Measurements from ENCODE around the gene ATP5ME. TPM values are rescaled to one million over a fixed set of nuclear protein-coding genes. Genes with fewer than 3 reads are reported as not detected.
"Not testable (repeated sequence)": the region's sequence is repeated elsewhere in the genome, so short reads cannot be mapped to it uniquely, and the experiment has no call there.

The ATP5ME gene
- total RNA-seq, 2 experiments from 2014 or later: 254 to 257 TPM

DNA sequence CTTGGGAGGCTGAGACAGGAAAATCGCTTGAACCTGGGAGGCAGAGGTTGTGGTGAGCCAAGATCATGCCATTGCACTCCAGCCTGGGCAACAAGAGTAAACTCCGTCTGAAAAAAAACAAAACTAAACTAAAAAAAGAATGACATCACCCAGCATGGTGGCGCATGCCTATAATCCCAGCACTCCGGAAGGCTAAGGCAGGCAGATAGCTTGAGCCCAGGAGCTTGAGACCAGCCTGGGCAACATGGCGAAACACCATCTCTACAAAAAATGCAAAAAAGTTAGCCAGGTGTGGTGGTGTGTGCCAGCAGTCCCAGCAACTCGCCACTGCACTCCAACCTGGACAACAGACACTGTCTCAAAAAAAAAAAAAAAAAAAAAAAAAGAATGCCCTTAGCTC lies 31.7 kb downstream of the ATP5ME start:
- H3K27me3 Mint-ChIP-seq (ENCODE audit: low read depth); H3K36me3 Mint-ChIP-seq (ENCODE audit: low read depth); intact Hi-C loops (cut with micrococcal nuclease); H3K4me3 Mint-ChIP-seq; H3K27ac Mint-ChIP-seq; H3K9me3 Mint-ChIP-seq; H3K4me1 Mint-ChIP-seq (ENCODE audit: low read depth); DNase-seq: not testable (repeated sequence)
- CTCF ChIA-PET: interaction anchor here (0.7 kb wide), 1 partner anchor 239 kb away, joined by 4 read pairs; no protein-coding TSS in a partner anchor

DNA sequence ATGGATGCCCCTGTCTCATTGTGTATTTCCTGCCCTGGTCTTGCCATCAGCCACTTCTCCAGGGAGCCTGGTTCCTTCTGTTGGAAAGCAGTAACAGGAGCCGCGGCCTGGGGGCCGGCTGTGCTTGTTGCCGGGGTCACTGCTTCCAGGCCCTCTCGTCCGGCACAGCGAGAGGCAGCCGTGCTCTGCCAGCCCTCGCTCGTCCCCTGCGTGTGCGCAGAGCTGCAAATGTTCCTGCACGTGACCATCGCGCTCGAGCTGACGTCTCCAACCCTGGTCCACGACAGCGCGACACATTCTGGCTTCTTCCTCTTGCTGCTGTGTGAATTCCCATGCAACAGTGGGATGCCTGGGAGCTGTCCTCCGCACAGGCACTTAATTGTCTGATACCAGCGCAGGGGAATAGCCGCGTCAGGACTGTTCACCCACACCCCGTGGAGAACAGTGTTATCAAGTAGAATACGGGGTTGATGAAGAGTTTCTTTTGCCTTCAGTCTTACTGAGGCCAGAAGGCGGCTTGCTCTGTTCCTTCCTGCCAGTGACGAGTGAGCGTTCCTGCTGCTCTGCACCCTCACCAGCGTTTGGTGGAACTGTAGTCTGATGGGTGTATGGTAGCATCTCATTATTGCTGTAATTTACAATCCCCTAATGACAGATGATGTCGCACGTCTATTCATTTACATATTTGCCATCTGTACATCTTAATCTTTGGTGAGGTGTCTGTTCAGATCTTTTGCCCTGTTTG lies 36.4 kb downstream of the ATP5ME start:
- CTCF ChIA-PET: no interaction called here
- peaks cover 5% of the 10 kb centered on the region for H3K27me3 Mint-ChIP-seq (ENCODE audit: low read depth)
- DNase-seq: no peak
- intact Hi-C loops (cut with micrococcal nuclease): no loop called here
- H3K4me1 Mint-ChIP-seq (ENCODE audit: low read depth): no peaks in the 10 kb centered on the region
- peaks cover 2% of the 10 kb centered on the region for H3K9me3 Mint-ChIP-seq
- no peak overlapping the region for H3K4me3 Mint-ChIP-seq
- H3K36me3 Mint-ChIP-seq (ENCODE audit: low read depth): no peaks in the 10 kb centered on the region
- no peak overlapping the region for H3K27ac Mint-ChIP-seq

DNA sequence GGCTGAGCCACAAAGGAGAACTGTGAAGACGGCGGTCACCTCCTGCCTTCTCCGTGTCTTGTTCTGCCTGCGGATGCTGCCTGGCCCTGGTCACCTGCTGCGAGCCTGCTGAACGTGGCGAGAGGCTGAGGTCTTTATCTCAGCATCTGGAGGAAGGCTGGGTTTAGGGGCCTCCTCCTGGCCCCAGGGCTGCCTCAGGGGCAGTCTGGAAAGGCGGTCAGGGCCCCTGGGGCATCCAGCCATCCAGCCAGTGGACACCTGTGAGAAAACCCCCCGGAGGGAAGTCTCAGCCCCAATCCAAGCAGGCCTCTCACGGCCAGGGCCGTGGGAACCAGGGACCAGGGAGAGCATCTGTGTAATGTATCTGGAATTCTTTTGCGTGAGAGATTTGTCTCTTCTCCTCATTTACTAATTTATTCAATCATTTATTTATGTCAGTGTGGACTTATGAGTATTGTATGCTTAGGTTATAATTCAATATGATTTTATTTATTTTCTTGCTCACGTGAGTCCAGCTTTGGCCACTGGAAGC lies 37.4 kb downstream of the ATP5ME start:
- no peak for DNase-seq
- peaks cover 5% of the 10 kb centered on the region for H3K9me3 Mint-ChIP-seq
- no peak overlapping the region for H3K27ac Mint-ChIP-seq
- peaks cover 5% of the 10 kb centered on the region for H3K27me3 Mint-ChIP-seq (ENCODE audit: low read depth)
- intact Hi-C loops (cut with micrococcal nuclease): no loop called here
- CTCF ChIA-PET: no interaction called here
- no peaks in the 10 kb centered on the region for H3K36me3 Mint-ChIP-seq (ENCODE audit: low read depth)
- H3K4me3 Mint-ChIP-seq: no peak overlapping the region
- no peaks in the 10 kb centered on the region for H3K4me1 Mint-ChIP-seq (ENCODE audit: low read depth)

DNA sequence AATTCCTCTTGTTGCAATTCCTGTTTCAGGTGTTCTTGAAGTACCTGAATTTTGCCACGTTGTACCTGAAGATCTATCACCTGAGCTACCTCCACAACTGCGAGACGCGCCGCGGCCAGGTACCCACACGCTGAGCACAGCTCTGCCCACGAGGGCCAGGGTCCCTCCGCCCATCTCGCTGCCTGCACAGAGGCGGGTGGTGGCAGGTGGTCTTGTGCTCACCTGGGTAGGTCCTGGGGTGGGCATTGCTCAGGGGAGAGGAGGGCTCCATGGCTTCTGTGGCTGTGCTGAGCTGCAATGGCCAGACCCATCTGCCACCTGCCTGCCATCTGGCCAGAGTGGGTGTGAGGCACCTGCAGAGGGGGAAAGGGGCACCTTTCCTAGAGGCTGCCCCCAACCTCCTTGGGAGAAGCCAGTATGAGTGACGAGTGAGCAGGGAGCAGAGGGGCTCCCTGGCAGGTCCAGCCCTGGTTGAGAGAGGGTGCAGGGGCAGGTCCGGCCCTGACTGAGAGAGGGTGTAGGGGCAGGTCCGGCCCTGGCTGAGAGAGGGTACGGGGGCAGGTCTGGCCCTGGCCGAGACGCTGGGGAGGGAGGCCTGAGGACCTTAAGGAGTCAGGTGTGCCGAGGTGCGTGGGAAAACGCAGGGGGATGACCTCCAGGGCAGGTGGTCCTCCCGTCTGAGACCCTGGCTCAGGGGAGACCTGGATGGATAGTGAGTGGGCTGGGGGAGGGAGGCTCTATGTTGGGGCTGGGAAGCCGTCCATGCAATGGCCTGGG lies 38.0 kb downstream of the ATP5ME start:
- peaks cover 5% of the 10 kb centered on the region for H3K9me3 Mint-ChIP-seq
- H3K4me3 Mint-ChIP-seq: no peak overlapping the region
- no peak for DNase-seq
- CTCF ChIA-PET: no interaction called here
- peaks cover 5% of the 10 kb centered on the region for H3K27me3 Mint-ChIP-seq (ENCODE audit: low read depth)
- H3K4me1 Mint-ChIP-seq (ENCODE audit: low read depth): no peaks in the 10 kb centered on the region
- H3K36me3 Mint-ChIP-seq (ENCODE audit: low read depth): no peaks in the 10 kb centered on the region
- intact Hi-C loops (cut with micrococcal nuclease): no loop called here
- no peak overlapping the region for H3K27ac Mint-ChIP-seq

DNA sequence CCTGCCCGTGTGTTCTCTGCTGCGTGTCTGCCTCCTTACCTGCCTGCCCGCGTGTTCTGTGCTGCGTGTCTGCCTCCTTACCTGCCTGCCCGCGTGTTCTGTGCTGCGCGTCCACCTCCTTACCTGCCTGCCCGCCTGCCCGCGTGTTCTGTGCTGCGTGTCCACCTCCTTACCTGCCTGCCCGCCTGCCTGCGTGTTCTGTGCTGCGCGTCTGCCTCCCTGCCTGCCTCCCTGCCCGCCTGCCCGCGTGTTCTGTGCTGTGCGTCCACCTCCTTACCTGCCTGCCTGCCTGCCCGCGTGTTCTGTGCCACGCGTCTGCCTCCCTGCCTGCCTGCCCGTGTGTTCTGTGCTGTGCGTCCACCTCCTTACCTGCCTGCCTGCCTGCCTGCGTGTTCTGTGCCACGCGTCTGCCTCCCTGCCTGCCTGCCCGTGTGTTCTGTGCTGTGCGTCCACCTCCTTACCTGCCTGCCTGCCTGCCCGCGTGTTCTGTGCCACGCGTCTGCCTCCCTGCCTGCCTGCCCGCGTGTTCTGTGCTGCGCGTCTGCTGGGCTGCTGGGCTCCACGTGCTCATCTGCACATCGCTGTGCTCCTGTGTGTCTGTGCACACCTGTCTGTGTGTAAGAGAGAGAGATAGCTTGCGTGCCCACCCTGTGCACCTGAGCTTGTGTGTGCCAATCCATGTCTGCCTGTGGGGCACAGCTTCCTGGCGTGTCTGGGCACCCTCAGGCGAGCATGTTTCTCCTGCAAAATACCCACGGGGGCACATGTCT lies 38.8 kb downstream of the ATP5ME start:
- CTCF ChIA-PET; DNase-seq; H3K9me3 Mint-ChIP-seq; H3K27ac Mint-ChIP-seq; intact Hi-C loops (cut with micrococcal nuclease); H3K27me3 Mint-ChIP-seq (ENCODE audit: low read depth); H3K36me3 Mint-ChIP-seq (ENCODE audit: low read depth); H3K4me3 Mint-ChIP-seq; H3K4me1 Mint-ChIP-seq (ENCODE audit: low read depth): not testable (repeated sequence)

DNA sequence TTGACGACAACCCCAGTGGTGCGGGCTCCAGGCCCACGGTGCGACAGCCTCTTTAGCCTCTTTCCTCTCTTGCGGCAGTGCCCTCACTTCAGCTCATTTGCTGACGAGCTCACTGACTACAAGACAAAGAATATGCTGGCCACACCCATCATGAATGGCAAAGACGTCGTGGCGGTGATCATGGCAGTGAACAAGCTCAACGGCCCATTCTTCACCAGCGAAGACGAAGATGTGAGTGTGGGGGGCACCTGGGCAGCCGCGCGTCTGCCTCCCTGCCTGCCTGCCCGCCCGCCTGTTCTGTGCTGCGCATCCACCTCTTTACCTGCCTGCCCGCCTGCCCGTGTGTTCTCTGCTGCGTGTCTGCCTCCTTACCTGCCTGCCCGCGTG lies 39.5 kb downstream of the ATP5ME start:
- CTCF ChIA-PET: no interaction called here
- intact Hi-C loops (cut with micrococcal nuclease): no loop called here
- H3K4me3 Mint-ChIP-seq: no peak overlapping the region

DNA sequence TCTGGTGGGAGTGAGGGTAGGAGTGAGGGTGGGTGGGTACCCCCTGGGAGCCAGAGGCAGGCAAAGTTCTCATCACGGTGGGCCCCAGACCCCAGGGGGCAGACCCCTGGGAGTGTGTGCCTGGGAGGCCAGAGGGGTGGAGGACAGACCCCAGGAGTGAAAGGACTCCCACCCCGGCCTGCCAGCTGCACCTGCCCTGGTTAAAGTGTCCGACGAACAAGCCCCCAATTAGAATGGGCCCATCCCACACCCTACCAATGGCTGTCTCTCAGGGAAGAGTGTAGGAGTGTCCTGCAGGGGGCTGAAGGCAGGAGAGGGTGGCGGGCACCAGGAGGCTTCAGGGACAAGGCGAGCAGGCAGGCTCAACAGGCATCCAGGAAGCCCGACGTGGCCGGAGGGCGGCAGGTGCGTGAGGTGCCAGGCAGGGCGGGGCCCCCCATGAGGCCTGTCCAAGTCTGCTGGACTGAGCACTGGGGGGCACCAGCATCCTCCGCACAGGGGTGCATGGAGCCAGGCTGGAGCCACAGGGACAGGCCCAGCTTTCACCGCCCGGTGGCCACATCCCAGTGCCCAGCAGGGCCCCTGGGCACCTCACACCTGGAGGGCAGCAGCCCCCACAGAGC lies 40.0 kb downstream of the ATP5ME start:
- Mint-ChIP-seq H3K27me3 (ENCODE audit: low read depth) (peaks cover 2% of the 10 kb centered on the region), H3K27ac (no peak overlapping the region), H3K36me3 (ENCODE audit: low read depth) (no peaks in the 10 kb centered on the region), H3K4me3 (no peak overlapping the region), H3K4me1 (ENCODE audit: low read depth) (no peaks in the 10 kb centered on the region), H3K9me3 (peaks cover 5% of the 10 kb centered on the region)
- CTCF ChIA-PET: no interaction called here
- no peak for DNase-seq
- intact Hi-C loops (cut with micrococcal nuclease): no loop called here

More for the DNA sequence above, 39.5 kb downstream of the ATP5ME start:
- no peak for DNase-seq
- Mint-ChIP-seq H3K36me3 (ENCODE audit: low read depth) (no peaks in the 10 kb centered on the region), H3K27ac (no peak overlapping the region), H3K27me3 (ENCODE audit: low read depth) (peaks cover 5% of the 10 kb centered on the region), H3K4me1 (ENCODE audit: low read depth) (no peaks in the 10 kb centered on the region), H3K9me3 (peaks cover 5% of the 10 kb centered on the region)

DNA sequence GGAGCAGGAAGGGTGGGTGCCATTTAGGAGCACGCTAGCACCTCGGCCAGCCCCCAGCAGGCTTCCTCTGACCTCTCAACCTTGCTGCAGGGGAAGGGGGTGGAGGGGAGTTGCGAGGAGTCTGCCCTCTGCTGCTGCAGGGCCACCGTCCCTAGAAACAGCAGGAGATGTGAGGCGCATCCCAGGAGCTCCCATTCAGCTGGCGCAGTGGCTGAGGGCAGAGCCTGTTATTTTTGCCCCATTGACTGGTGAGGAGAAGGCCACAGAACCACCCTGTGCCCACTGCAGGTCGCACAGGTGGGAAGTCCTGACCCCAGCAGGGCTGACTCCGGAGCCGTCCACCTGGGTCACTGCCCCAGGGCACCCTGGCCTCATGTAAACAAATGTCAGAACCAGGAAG lies 40.7 kb downstream of the ATP5ME start:
- CTCF ChIA-PET: no interaction called here
- Mint-ChIP-seq H3K9me3 (peaks cover 5% of the 10 kb centered on the region), H3K27ac (no peak overlapping the region), H3K36me3 (ENCODE audit: low read depth) (no peaks in the 10 kb centered on the region), H3K4me3 (no peak overlapping the region), H3K4me1 (ENCODE audit: low read depth) (no peaks in the 10 kb centered on the region), H3K27me3 (ENCODE audit: low read depth) (no peaks in the 10 kb centered on the region)
- no peak for DNase-seq
- intact Hi-C loops (cut with micrococcal nuclease): no loop called here

DNA sequence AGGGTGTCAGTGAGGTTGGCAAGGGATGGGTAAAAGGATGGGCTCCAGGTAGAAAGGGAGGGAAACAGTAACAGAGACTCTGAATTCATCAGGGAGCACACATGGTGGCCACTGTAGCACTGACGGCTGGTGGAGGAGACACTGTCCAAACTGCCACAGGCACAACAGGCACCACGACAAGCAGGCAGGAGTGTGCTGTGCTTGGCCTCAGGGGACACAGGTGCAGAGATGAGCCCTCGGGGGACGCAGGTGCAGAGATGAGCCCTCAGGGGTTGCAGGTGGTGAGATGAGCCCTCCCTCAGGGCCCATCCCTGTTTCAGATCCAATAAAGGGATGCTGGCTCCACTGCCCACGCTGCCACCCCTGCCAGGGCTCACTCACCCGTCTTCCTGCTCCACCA lies 41.1 kb downstream of the ATP5ME start:
- no peak overlapping the region for H3K4me3 Mint-ChIP-seq
- no peaks in the 10 kb centered on the region for H3K4me1 Mint-ChIP-seq (ENCODE audit: low read depth)
- DNase-seq: no peak
- H3K9me3 Mint-ChIP-seq: peaks cover 5% of the 10 kb centered on the region
- no peaks in the 10 kb centered on the region for H3K36me3 Mint-ChIP-seq (ENCODE audit: low read depth)
- intact Hi-C loops (cut with micrococcal nuclease): no loop called here
- no peaks in the 10 kb centered on the region for H3K27me3 Mint-ChIP-seq (ENCODE audit: low read depth)
- no peak overlapping the region for H3K27ac Mint-ChIP-seq
- CTCF ChIA-PET: no interaction called here

DNA sequence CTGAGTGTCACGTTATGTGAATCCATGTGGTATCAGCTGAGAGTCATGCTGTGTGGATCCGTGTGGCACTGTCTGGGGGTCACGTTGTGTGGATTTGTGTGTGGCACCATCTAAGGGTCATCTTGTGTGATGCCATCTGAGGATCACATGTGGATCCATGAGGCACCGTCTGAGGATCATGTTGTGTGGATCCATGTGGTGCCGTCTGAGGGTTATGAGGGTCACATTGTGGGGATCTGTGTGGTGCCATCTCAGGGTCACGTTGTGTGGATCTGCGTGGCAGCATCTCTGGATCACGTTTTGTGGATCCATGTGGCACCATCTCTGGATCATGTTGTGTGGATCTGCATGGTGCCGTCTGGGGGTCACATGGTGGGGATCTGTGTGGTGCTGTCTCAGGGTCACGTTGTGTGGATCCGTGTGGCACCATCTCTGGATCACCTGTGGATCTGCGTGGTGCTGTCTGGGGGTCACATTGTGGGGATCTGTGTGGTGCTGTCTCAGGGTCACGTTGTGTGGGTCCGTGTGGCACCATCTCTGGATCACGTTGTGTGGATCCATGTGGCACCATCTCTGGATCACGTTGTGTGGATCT lies 41.8 kb downstream of the ATP5ME start:
- H3K36me3 Mint-ChIP-seq (ENCODE audit: low read depth): no peaks in the 10 kb centered on the region
- no peak overlapping the region for H3K4me3 Mint-ChIP-seq
- no peak for DNase-seq
- no peaks in the 10 kb centered on the region for H3K4me1 Mint-ChIP-seq (ENCODE audit: low read depth)
- no peak overlapping the region for H3K27ac Mint-ChIP-seq
- CTCF ChIA-PET: no interaction called here
- intact Hi-C loops (cut with micrococcal nuclease): no loop called here
- H3K27me3 Mint-ChIP-seq (ENCODE audit: low read depth): no peaks in the 10 kb centered on the region
- H3K9me3 Mint-ChIP-seq: peaks cover 5% of the 10 kb centered on the region

DNA sequence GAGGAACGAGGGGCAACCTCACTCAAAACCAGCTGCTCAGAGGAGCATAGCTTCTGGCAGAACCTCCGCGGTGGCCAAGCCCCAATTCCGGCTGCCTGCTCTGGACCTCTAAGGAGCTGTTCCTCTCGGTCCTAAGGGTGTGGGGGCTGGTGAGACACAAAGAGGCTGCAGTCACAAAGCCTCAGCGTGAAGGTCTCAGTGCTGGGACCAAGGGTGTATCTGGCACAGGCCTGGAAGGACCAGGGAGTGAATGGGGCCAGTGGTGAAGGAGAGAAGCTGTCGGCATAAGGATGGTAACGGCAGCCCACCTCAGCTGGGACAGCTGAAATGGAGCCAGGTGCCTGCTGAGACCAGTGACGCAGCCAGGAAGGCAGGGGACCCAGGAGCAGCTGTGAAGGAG lies 43.4 kb downstream of the ATP5ME start:
- Mint-ChIP-seq H3K4me1 (ENCODE audit: low read depth) (no peaks in the 10 kb centered on the region), H3K27me3 (ENCODE audit: low read depth) (peaks cover 2% of the 10 kb centered on the region), H3K9me3 (peaks cover 5% of the 10 kb centered on the region), H3K4me3 (no peak overlapping the region), H3K36me3 (ENCODE audit: low read depth) (no peaks in the 10 kb centered on the region), H3K27ac (no peak overlapping the region)
- CTCF ChIA-PET: no interaction called here
- DNase-seq: no peak
- intact Hi-C loops (cut with micrococcal nuclease): no loop called here
